ENCODE results near the gene UCHL1. TPM values are rescaled to one million over a fixed set of nuclear protein-coding genes. Genes with fewer than 3 reads are reported as not detected.

Gene UCHL1
- polyA plus RNA-seq (ENCODE audit: insufficient read length), result 20.8 TPM

DNA sequence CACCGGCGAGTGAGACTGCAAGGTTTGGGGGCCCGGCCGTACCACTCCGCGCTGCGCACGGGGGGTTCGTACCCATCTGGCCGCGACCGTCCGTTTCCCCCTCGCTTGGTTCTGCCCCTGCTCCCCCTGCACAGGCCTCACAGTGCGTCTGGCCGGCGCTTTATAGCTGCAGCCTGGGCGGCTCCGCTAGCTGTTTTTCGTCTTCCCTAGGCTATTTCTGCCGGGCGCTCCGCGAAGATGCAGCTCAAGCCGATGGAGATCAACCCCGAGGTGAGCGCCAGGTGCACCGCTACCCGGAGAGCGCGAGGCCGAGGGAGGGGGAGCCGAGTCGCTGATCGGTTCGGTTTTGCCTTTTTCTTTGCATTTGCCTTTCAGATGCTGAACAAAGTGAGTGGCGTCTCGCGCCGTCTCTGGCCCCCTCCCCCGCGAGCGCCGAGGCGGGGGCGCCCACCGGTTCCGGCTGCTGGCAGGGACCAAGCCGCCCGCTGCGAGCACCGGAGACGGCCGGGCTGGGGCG lies at the start of gene UCHL1:
UCHL1 (plus strand) TSS at position 189 of the 517 bp plus-strand sequence; CDS start at position 238, 49 bp downstream.
- peak; percentile 34 for DNase-seq

GRCh38 chr4:41207291-41207831 lies 49.4 kb upstream of the UCHL1 start:
- no peak for DNase-seq

DNA sequence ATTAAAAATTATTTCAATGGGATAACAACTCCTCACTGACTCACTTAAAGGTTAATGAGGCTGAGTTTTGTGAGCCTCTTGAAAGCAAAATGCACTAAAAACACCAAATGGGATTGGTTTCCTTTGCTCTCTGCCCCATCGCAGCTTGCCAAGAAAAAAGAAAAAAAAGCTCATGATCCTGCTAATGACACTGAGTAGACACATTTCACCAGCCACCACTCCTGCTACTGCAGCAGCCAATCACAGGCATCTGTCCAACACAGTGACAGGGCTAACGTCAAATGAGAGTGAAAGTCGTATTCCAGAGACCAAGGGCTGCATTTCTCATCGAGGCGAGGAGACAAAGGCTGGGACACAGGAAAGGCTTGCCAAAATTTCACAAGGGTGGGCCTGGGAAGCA lies 47.5 kb upstream of the UCHL1 start:
- no peak for DNase-seq

DNA sequence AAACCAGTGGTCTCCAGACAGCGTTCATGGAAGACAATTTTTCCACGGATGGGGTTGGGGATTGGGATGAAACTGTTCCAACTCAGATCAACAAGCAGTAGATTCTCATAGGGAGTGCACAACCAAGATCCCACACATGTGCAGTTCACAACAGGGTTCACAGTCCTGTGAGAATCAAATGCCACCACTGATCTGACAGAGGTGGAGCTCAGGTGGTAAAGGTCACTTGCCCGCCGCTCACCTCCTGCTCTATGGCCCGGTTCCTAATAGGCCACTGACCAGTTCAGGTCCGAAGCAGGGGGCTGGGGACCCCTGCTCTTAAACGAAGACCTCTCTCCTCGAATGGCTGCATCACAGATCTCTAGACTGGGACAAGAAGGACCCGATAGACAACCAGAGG lies 46.8 kb upstream of the UCHL1 start:
- DNase-seq, result no peak

DNA sequence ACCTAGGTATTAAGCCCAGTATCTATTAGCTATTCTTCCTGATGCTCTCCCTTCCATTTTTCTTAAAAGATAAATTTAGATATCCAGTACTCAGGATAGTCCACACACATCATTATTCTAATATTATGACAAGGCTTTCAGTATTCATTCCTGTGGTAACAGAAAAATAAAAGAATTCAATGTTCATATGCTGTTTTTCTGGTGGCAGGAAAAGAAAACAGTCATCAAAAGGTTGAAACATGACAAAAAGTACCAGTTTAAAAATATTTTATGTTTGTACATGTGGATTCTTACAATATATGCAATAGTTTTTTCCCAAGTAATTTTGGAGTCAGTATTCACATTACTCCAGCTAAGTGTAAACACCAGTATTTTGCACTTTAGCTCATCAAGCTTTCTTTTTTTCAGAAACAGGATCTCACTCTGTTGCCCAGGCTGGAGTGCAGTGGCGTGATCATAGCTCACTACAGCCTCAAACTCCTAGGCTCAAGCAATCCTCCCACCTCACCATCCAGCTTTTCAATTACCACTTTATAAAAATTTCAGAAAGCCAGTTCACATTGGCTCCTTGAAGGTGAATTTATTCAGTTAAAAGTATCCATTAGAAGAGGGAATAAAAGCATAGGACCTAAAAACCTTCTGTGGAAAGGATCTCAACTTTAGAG lies 44.6 kb upstream of the UCHL1 start:
- DNase-seq, result no peak

GRCh38 chr4:41212616-41213203 lies 44.0 kb upstream of the UCHL1 start:
- peak; percentile 54 for DNase-seq

- peak; percentile 48 for DNase-seq
Measured at GRCh38 chr4:41213625-41214135, 43.0 kb upstream of the UCHL1 start.

DNA sequence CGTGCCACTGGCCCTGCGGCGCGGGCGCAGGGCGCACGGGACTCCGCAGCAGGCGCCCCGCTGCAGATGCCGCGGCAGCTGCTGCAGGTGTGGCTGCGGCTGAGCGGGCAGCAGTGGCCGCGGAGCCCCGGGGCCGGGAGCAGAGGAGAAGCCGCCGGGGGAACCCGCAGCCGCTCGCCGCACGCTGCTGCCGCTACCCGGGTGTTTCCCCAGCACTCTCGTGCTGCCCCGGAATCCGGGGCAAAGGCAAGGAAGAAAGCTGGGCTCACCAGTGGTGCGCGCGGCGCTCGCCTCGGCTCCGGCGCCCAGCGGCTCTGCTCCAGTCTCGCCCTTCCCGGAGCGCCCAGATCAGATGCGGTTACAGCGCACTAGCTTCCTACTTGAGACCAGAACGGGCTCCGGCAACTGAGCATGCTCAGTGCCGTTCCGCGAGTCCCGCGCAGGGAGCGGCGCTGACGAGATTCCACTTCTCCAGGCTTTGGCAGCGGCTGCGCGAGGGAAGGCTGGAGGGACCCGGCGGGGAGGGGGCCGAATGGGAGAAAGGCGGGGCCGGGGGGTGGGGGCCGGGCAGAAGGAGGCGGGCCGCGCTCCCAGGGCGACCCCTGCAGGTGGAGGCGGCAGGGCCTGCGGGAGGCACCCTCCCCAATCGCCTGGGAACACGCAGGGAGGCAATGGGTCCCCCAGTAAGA lies 42.4 kb upstream of the UCHL1 start, which contains the start of gene APBB2:
APBB2 (minus strand) TSS at position 407 of the 689 bp plus-strand sequence. CDS start 181,288 bp downstream, outside the sequence.
- DNase-seq, result peak; percentile 98

DNA sequence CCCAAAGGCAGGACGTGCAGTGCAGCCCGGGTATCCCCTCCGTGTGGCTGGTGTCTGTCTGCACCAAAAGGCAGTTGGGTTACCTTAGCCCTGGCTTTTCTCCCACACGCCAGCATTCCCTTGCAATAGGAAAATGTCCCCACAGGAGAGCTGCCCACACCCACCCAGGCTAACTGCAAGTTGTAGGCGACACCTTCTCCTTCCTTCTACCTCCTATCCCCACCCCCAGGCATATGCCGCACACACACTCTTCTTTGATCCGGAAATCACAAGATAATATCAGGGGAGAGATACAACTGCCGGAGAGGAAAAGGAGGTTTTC lies 41.9 kb upstream of the UCHL1 start:
- DNase-seq, result no peak

- no peak for DNase-seq
Measured at GRCh38 chr4:41215155-41215554, 41.6 kb upstream of the UCHL1 start.

DNA sequence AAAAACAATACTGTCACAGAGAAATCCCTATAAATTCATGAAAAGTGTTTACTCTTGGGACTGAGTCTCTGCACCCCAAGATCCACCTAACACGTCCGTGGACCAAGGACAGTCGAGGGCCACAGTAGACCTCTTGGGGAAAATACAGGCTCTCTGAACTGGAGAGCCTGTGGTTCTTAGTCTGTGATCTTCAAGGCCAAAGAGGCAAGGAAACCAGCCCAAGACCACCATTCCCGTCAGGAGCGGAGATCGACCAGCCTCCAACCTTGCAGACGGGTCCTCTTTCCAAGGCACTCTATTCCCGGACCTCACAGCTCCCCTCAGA lies 40.8 kb upstream of the UCHL1 start:
- DNase-seq, result no peak

GRCh38 chr4:41216294-41217019 lies 40.3 kb upstream of the UCHL1 start:
- peak; percentile 81 for DNase-seq

DNA sequence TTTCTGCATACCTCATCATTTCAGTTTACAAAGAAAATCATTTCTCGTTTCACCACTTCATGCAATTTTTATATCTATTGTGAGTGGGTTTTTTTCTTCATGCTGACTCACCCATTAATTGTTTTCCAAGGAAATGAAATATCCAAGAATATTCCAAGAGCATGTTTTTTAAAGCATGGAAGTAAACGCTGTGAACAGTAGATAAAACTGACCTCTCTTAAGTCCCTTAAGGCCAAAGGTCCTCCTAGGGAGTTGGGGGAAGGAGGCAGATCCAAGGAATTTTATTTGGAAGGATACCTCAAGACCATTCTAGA lies 39.8 kb upstream of the UCHL1 start:
- DNase-seq, result no peak

DNA sequence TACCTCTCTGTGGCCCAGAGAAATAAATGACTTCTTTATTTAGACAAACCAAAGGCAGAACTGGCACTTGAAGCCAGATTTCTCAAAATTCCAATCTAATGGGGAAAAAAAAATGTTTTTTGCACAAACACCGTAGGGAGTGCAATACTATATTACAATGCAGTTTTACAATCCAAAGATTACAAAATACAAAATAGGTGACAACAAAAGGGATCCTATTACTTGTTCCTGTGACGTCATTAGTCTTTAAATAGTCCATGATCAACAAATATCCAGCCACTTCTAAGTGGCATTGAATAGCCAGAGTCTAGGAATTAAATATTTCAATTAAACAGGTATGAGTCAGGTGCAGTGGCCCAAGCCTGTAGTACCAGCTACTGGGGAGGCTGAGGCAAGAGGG lies 39.4 kb upstream of the UCHL1 start:
- no peak for DNase-seq

- DNase-seq, result no peak
Measured at GRCh38 chr4:41218703-41219102, 38.0 kb upstream of the UCHL1 start.

- no peak for DNase-seq
Measured at GRCh38 chr4:41219421-41219950, 37.2 kb upstream of the UCHL1 start.

DNA sequence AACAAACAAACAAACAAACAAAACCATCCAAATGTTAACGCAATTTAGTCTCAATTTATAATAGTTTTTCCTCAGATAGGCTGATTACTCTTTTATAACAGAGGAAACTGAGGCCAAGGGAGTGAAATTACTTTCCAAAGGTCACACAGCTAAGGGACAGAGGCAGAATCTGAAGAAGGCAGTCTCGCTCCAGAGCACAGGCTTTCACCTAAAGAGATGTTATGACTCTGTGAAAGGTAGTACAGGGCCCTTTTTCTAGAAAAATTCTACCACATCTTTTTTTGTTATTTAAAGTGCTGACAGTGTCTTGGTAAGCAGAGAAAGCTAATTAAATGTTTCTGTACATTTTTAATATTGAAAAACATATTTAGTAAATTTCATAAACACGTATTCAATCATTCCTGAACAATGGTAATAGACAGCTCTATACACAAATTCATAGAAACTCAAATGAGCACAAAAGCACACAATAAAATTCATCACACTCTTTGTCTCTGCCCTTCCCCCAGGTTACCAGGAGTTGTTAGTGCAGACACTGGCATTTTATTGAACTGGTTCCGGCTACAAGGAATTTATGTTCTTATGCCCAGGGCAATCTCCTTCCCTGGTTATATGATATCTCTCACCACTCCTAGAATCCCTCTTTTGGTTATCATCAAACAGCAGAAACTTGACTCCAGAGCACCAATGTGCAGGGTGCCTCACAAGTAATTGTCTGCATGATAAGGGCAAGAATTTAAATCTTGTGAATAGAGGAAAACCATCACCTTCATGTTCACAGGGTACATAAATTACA lies 34.7 kb upstream of the UCHL1 start:
- DNase-seq, result no peak

GRCh38 chr4:41227902-41228301 lies 28.8 kb upstream of the UCHL1 start:
- no peak for DNase-seq

DNA sequence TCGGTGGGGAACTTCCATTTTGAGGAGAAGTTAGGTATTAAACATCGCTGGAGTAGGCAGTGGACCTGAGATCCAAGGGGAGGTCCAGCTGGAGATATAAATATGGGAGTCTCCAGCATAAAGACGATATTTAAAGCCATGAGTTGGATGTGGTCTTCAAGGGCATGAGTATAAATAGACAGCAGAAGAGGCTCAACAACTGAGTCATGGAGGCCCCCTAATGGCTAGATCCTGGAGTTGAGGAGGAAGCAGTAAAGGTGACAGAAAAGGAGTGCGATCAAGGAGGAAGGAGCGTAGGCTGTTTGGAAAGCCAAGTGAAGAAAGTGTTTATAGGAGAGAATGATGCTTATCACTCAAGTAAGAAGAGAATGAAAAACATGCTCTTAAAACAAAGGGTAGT lies 24.3 kb upstream of the UCHL1 start:
- DNase-seq, result no peak

- DNase-seq, result no peak
Measured at GRCh38 chr4:41232856-41233255, 23.9 kb upstream of the UCHL1 start.

DNA sequence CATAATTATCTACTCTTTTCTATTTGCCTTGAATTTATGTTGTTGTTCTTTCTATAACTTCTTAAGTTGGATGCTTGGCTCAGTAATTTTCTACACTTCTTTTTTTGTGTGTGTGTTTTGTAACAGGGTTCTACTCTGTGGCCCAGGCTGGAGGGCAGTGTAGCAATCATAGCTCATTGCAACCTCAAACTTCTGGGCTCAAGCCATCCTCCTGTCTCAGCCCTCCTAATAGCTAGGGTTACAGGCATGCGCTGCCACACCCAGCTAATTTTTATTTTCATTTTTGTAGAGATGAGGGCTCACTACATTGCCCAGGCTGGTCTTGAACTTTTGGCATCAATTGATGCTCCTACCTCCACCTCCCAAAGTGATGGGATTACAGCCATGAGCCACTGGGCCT lies 20.7 kb upstream of the UCHL1 start:
- DNase-seq, result no peak

DNA sequence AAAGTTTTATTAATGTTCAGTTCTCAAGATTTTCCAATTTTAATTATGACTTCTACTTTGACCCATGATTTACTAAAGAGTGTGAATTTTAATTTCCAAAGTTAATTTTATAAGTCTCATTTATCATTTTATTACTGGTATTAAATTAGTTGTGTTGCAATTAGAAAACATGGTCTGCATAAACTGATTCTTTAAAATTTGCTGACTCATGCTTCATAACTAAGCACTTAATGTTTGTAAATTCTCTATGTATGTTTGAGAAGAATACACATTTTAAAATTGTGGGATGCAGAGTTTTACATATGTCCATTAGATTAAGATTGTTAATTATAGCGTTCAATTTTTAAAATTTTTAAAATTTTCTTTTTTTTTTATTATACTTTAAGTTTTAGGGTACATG lies 20.2 kb upstream of the UCHL1 start:
- DNase-seq, result no peak

All from hindlimb muscle (tissue), 1 donor.